Measurements from ENCODE around the gene CEP76.

The CEP76 gene

GRCh38 chr18:12625241-12625640 is 77.3 kb downstream of the CEP76 start:
- Histone ChIP-seq H3K4me1 (ENCODE audit: control insufficient read depth, insufficient read depth, low read length, unreplicated experiment) (peaks cover 21% of the 10 kb centered on the region), H3K27ac (ENCODE audit: low read depth, low read length) (no peak overlapping the region), H3K4me3 (ENCODE audit: low read depth, low read length) (no peak overlapping the region), H3K36me3 (ENCODE audit: insufficient read depth, low read length) (no peaks in the 10 kb centered on the region), H3K27me3 (ENCODE audit: insufficient read depth, low read length) (no peaks in the 10 kb centered on the region), H3K79me2 (ENCODE audit: control insufficient read depth, insufficient read depth, low read length, unreplicated experiment) (peaks cover 12% of the 10 kb centered on the region), H2AFZ (ENCODE audit: low read length, unreplicated experiment) (no peak overlapping the region)
